HEK293T (cell line): ENCODE results near the gene NGFR.

Experiments used
- BHLHE40 ChIP-seq: fragments of 450-650 bp; IDR thresholded peaks from 2 replicates; pipeline ENCODE4 v1.6.1; 2016; ENCODE audit warnings: mild to moderate bottlenecking, moderate library complexity, borderline replicate concordance
- ELF4 ChIP-seq: fragments of 450-650 bp; IDR thresholded peaks from 2 replicates; pipeline ENCODE4 v1.6.1; 2017; ENCODE audit warnings: antibody characterized with exemption
- FOXK2 ChIP-seq: fragments of 450-650 bp; IDR thresholded peaks from 2 replicates; pipeline ENCODE4 v1.6.1; 2016; ENCODE audit warnings: mild to moderate bottlenecking
- FOXM1 ChIP-seq: fragments of 450-650 bp; IDR thresholded peaks from 2 replicates; pipeline ENCODE4 v1.6.1; 2017; ENCODE audit warnings: mild to moderate bottlenecking, borderline replicate concordance
- HDGF ChIP-seq: fragments of 450-650 bp; IDR thresholded peaks from 2 replicates; pipeline ENCODE4 v1.6.1; 2017; ENCODE audit warnings: antibody characterized with exemption, borderline replicate concordance
- NFRKB ChIP-seq: fragments of 450-650 bp; IDR thresholded peaks from 2 replicates; pipeline ENCODE4 v1.6.1; 2016; ENCODE audit warnings: mild to moderate bottlenecking, moderate library complexity
- SP1 ChIP-seq: fragments of 450-650 bp; IDR thresholded peaks from 2 replicates; pipeline ENCODE4 v1.6.1; 2017
- SUZ12 ChIP-seq: fragments of 450-650 bp; IDR thresholded peaks from 2 replicates; pipeline ENCODE4 v1.6.1; 2016; ENCODE audit warnings: mild to moderate bottlenecking
- TARDBP ChIP-seq: fragments of 450-650 bp; IDR thresholded peaks from 2 replicates; pipeline ENCODE4 v1.6.1; 2016
- ZNF384 ChIP-seq: fragments of 450-650 bp; IDR thresholded peaks from 2 replicates; pipeline ENCODE4 v1.6.1; 2016

GRCh38 chr17:49546546-49547535 lies 51.7 kb downstream of the NGFR start:
- TF ChIP-seq FOXK2 (no peak), NFRKB (no peak), SP1 (no peak), ELF4 (no peak), BHLHE40 (no peak), HDGF (no peak), SUZ12 (no peak), FOXM1 (no peak), ZNF384 (no peak), TARDBP (no peak)
